Measurements from ENCODE around the gene WNT3A.

GRCh38 chr1:228109962-228110488, 103.2 kb downstream of the WNT3A start:
- TF ChIP-seq CTCF (IDR thresholded peaks at IDR 0.05; ENCODE audit: low read depth, low read length) (no peak), POLR2A (IDR thresholded peaks at IDR 0.05; ENCODE audit: extremely low read depth, insufficient read length) (no peak), MYC (IDR thresholded peaks at IDR 0.05; ENCODE audit: low read depth, low read length) (no peak), MAX (IDR thresholded peaks at IDR 0.05; ENCODE audit: low read depth, low read length) (no peak)

All from NB4 (cell line).